Caco-2 (cell line): ENCODE data around the gene KHDC4. TPM values are rescaled to one million over a fixed set of nuclear protein-coding genes. Genes with fewer than 3 reads are reported as not detected.

ENCODE experiments used
- BruUV-seq: library from RNA; stranded (reverse); fragments of 400-500 nt; replicated peaks from 2 replicates; lab custom pipeline; 2021; lab: Mats Ljungman, UMichigan
- CTCF ChIA-PET: fragments of 300-600 bp; sonication (Branson Sonifier 250); formaldehyde crosslinking; loops from one replicate; lab custom pipeline; 2022; ENCODE audit warnings: antibody characterized with exemption; lab: Charles Lee
- POLR2A ChIA-PET: fragments of 300-600 bp; sonication (Branson Sonifier 250); formaldehyde crosslinking; loops from one replicate; lab custom pipeline; 2022; ENCODE audit warnings: antibody characterized with exemption; lab: Charles Lee
- DNase-seq, 2 experiments: peaks; one replicate each; pipeline versions ENCODE4 v3.0.0 to v3.0.0-alpha.2; 2020 to 2022
- H3K27me3 ChIP-seq: replicated peaks from 2 replicates; pipeline ENCODE4 v1.6.0; 2011; ENCODE audit warnings: low read length; ENCODE audit not compliant: control insufficient read depth, insufficient read depth
- H3K36me3 ChIP-seq: 2 replicates; pipeline ENCODE4 v1.5.1; 2011; ENCODE audit warnings: low read length; ENCODE audit not compliant: control insufficient read depth, insufficient read depth
- H3K4me1 ChIP-seq: fragments of 250-450 bp; sonication (Bioruptor Pico); 2 replicates; pipeline ENCODE4 v1.5.1; 2020; ENCODE audit warnings: mild to moderate bottlenecking
- H3K4me3 ChIP-seq: 2 replicates; pipeline ENCODE4 v1.5.1; 2011; ENCODE audit warnings: low read depth, mild to moderate bottlenecking, control low read depth, low read length
- H3K9me3 ChIP-seq: fragments of 250-450 bp; sonication (Bioruptor Pico); 2 replicates; pipeline ENCODE4 v1.5.1; 2020; ENCODE audit warnings: mild to moderate bottlenecking, moderate library complexity
- H3K27ac Mint-ChIP-seq: one replicate; pipeline ENCODE4 v1.8.0; 2022; ENCODE audit warnings: mixed read lengths; ENCODE audit not compliant: unreplicated experiment
- H3K27me3 Mint-ChIP-seq: one replicate; pipeline ENCODE4 v1.8.0; 2022; ENCODE audit warnings: mixed read lengths; ENCODE audit not compliant: insufficient read depth, unreplicated experiment
- H3K36me3 Mint-ChIP-seq: one replicate; pipeline ENCODE4 v1.8.0; 2022; ENCODE audit warnings: mild to moderate bottlenecking, mixed read lengths; ENCODE audit not compliant: insufficient read depth, unreplicated experiment
- H3K4me1 Mint-ChIP-seq: one replicate; pipeline ENCODE4 v1.8.0; 2022; ENCODE audit warnings: low read depth, mixed read lengths; ENCODE audit not compliant: unreplicated experiment
- H3K4me3 Mint-ChIP-seq: one replicate; pipeline ENCODE4 v1.8.0; 2022; ENCODE audit warnings: mild to moderate bottlenecking, moderate library complexity, mixed read lengths; ENCODE audit not compliant: unreplicated experiment
- H3K9me3 Mint-ChIP-seq: one replicate; pipeline ENCODE4 v1.8.0; 2022; ENCODE audit warnings: mixed read lengths; ENCODE audit not compliant: unreplicated experiment
- CTCF ChIP-seq, 2 experiments: fragments of 200-600 bp in 1 of 2; IDR thresholded peaks; 1 replicate in 1 of 2; 2 replicates in 1 of 2; pipeline versions ENCODE4 v1.5.1 to v1.8.0; 2011 to 2022; ENCODE audit warnings: antibody characterized with exemption in 1 of 2, control low read depth in 1 of 2, inconsistent platforms in 1 of 2, low read depth in 1 of 2, low read length in 1 of 2, mild to moderate bottlenecking in 1 of 2, moderate library complexity in 1 of 2; ENCODE audit not compliant: insufficient read depth in 1 of 2, severe bottlenecking in 1 of 2, unreplicated experiment in 1 of 2
- intact Hi-C: fragments of 100-400 bp; cut with micrococcal nuclease; formaldehyde crosslinking; loops from one replicate; pipeline ENCODE4 v1.10.0; 2022; ENCODE audit not compliant: unreplicated experiment
- total RNA-seq: library from RNA; stranded (reverse); gene quantifications from 2 replicates; pipeline ENCODE4 v1.2.3, GENCODE V29; 2022

KHDC4 gene
- total RNA-seq, 1 experiment from 2014 or later = 68.5 TPM

GRCh38 chr1:155961937-155962336, 27.7 kb upstream of the KHDC4 start:
- peaks cover 7% of the 10 kb centered on the region for H3K36me3 ChIP-seq
- H3K36me3 Mint-ChIP-seq = peaks cover 68% of the 10 kb centered on the region

GRCh38 chr1:155960081-155960745, 26.0 kb upstream of the KHDC4 start:
- Mint-ChIP-seq H3K27me3 (no peaks in the 10 kb centered on the region), H3K4me3 (no peak overlapping the region), H3K4me1 (no peaks in the 10 kb centered on the region), H3K9me3 (no peaks in the 10 kb centered on the region), H3K36me3 (peaks cover 77% of the 10 kb centered on the region), H3K27ac (peak overlapping the region; percentile 11)
- no peak for TF ChIP-seq CTCF (IDR thresholded peaks at IDR 0.05; ENCODE audit: insufficient read depth in 1 of 2, low read depth in 1 of 2, low read length in 1 of 2, severe bottlenecking in 1 of 2, unreplicated experiment in 1 of 2)
- CTCF ChIA-PET = interaction anchor here (0.6 kb wide), 1 partner anchor 48 kb away, joined by 3 read pairs; no protein-coding TSS in a partner anchor
- no peak for DNase-seq
- H3K4me3 ChIP-seq = no peak overlapping the region
- peaks cover 6% of the 10 kb centered on the region; the same call in 1 of the 2 replicates for H3K36me3 ChIP-seq
- POLR2A ChIA-PET = interaction anchor here (0.9 kb wide), 1 partner anchor 18 kb away, joined by 3 read pairs; the partner anchor contains the start of gene ARHGEF2
- no peaks in the 10 kb centered on the region for H3K9me3 ChIP-seq
- H3K4me1 ChIP-seq = no peaks in the 10 kb centered on the region
- no peaks in the 10 kb centered on the region for H3K27me3 ChIP-seq
- intact Hi-C loops = no loop called here
- no TSS peak for BruUV-seq

More at GRCh38 chr1:155961937-155962336, 27.7 kb upstream of the KHDC4 start:
- no peak for DNase-seq
- H3K27me3 ChIP-seq = no peaks in the 10 kb centered on the region
- no peaks in the 10 kb centered on the region for H3K27me3 Mint-ChIP-seq
- no peaks in the 10 kb centered on the region for H3K9me3 Mint-ChIP-seq
- H3K4me3 ChIP-seq = no peak overlapping the region
- ChIA-PET CTCF (no interaction called here), POLR2A (no interaction called here)
- H3K9me3 ChIP-seq = no peaks in the 10 kb centered on the region
- no TSS peak for BruUV-seq
- intact Hi-C loops = no loop called here
- H3K4me1 Mint-ChIP-seq = no peaks in the 10 kb centered on the region
- no peak overlapping the region for H3K27ac Mint-ChIP-seq
- H3K4me1 ChIP-seq = no peaks in the 10 kb centered on the region
- TF ChIP-seq CTCF (IDR thresholded peaks at IDR 0.05; ENCODE audit: insufficient read depth in 1 of 2, low read depth in 1 of 2, low read length in 1 of 2, severe bottlenecking in 1 of 2, unreplicated experiment in 1 of 2) = no peak
- H3K4me3 Mint-ChIP-seq = no peak overlapping the region

GRCh38 chr1:155957411-155957915, 23.2 kb upstream of the KHDC4 start:
- H3K27me3 ChIP-seq = no peaks in the 10 kb centered on the region
- Mint-ChIP-seq H3K9me3 (no peaks in the 10 kb centered on the region), H3K27ac (no peak overlapping the region), H3K36me3 (peaks cover 89% of the 10 kb centered on the region), H3K27me3 (no peaks in the 10 kb centered on the region), H3K4me1 (no peaks in the 10 kb centered on the region), H3K4me3 (no peak overlapping the region)
- no peaks in the 10 kb centered on the region for H3K4me1 ChIP-seq
- peaks cover 3% of the 10 kb centered on the region for H3K36me3 ChIP-seq
- H3K9me3 ChIP-seq = no peaks in the 10 kb centered on the region
- CTCF ChIA-PET = interaction anchor here (1.3 kb wide), 1 partner anchor 19 kb away, joined by 7 read pairs; no protein-coding TSS in a partner anchor
- POLR2A ChIA-PET = no interaction called here
- H3K4me3 ChIP-seq = no peak overlapping the region
- TF ChIP-seq CTCF (IDR thresholded peaks at IDR 0.05; ENCODE audit: insufficient read depth in 1 of 2, low read depth in 1 of 2, low read length in 1 of 2, severe bottlenecking in 1 of 2, unreplicated experiment in 1 of 2) = no peak
- no TSS peak for BruUV-seq
- no peak for DNase-seq
- intact Hi-C loops = no loop called here
